ENCODE measurements around the gene KDM4F. TPM values are rescaled to one million over a fixed set of nuclear protein-coding genes. Genes with fewer than 3 reads are reported as not detected.

KDM4F gene
- polyA plus RNA-seq, 3 donors = not detected

DNA sequence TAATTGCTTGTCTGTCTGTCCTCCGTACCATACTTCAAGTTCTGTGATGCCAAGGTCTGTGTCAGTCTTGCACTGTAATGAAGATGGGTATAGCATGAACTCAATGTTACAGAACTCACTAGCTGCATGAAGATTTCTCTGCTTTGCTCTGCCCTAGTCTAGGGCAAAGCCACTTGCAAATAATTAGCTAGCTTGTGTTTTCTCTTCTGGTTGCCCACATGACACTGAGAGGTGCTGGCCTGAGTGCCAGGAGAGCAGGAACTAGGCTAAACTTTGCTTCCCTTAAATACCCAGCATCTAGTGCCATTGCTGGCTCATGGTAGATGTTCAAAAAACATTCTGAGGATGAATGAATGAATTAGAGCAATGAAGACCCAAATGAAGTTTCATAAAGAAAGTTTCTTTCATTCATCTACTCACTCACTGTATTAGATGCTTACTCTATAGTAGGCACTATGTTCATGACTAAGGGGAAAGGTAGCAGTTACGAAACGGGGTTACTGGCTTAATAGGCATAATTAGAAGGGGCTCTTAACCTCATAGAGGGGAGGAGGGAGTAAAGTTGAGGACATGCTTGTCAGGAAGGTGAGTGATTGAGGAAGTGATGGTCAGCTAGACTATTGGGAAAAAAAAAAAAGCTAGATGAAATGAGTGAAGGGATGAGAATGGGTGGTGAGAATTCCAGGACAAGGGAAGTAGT lies 36.0 kb downstream of the KDM4F start:
- H3K27ac ChIP-seq (ENCODE audit: low read depth, low read length) = no peak overlapping the region
- WGBS, 3 donors = 86 to 89% (median 86%) methylated on average over 3 of the region's 3 CpGs

GRCh38 chr11:95086151-95086550 lies 36.9 kb downstream of the KDM4F start:
- WGBS, 3 donors = 83 to 87% (median 85%) methylated on average over 2 of the region's 2 CpGs
- H3K27ac ChIP-seq (ENCODE audit: low read depth, low read length) = no peak overlapping the region

DNA sequence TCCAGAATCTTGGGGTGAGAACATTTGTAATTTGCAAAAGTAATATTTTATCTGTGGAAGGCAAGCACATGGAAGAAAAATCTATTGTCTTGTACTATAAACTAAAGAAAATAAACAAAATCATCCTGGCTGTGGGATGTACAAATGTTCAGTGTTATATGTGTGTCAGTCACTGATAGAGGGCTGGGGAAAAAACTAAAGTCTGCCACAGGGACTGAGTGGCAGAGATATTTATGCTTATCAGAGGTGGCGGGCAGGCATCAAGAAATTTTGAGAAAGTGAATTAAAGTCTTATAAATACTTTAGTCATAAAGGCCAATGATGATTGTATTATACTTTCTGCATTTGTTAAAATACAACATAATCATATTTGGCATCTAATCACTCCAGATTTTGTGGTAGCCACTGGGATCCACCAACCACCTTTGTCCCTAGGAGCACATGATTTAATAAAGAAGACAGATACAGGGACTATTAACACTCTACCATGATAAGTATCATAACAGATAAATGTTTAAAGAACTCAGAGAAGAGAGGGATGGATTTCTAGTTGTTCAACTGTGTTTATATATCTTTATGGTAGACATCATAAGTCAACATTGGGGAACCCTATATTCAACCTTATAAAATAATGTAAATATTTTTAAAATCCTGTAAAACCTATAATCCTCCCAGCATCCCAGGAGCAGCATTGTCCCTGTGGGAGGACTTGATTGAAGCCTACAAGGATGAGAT lies 37.8 kb downstream of the KDM4F start:
- no peak overlapping the region for H3K27ac ChIP-seq (ENCODE audit: low read depth, low read length)
- 91 to 100% (median 93%) methylated on average over 1 of the region's 1 CpG for WGBS, 3 donors

DNA sequence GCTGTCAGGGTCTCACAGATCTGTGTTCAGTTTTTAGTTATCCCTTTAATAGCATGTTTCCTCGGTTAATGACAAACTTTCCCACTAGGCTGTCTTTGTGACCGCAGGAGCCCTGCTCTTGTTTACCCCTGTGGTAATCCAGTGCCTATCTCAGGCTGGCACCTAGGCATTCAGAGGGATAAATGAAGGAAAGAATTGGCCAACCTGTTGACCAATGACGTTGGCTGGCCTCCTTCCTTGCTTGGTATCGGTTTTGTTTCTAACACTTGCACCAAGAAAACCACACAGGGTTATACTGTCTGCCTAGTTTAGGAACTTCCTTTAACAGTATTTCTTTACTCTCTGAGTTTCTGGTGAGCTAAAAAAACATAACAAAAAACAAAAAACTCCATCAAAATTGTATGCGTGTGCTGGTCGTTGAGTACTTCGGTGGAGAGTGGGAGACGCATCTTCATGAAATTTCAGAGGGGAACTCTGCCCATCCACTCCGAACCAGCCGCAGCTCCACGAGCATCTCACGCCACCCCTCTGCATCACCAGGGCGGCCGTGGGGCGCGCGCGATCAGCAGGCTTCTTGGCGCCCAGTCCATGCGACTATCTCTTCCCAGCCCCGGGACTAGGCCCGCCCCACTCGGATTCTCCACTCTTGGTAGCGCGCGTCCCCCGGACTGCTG lies 39.9 kb downstream of the KDM4F start:
- WGBS, 3 donors = 8 to 15% (median 9%) methylated on average over 27 of the region's 27 CpGs
- H3K27ac ChIP-seq (ENCODE audit: low read depth, low read length) = no peak overlapping the region

- no peak within 1 kb of the TSS for H3K27ac ChIP-seq (ENCODE audit: low read depth, low read length)
- WGBS, 3 donors = 0% methylated on average over 88 to 106 of the region's 106 CpGs
Measured at GRCh38 chr11:95089620-95090542, 40.7 kb downstream of the KDM4F start, which contains the start of gene ENDOD1. Gene ENDOD1, plus strand, starts transcription at chr11:95089846. Its CDS starts 82 bp downstream, at chr11:95089928.

DNA sequence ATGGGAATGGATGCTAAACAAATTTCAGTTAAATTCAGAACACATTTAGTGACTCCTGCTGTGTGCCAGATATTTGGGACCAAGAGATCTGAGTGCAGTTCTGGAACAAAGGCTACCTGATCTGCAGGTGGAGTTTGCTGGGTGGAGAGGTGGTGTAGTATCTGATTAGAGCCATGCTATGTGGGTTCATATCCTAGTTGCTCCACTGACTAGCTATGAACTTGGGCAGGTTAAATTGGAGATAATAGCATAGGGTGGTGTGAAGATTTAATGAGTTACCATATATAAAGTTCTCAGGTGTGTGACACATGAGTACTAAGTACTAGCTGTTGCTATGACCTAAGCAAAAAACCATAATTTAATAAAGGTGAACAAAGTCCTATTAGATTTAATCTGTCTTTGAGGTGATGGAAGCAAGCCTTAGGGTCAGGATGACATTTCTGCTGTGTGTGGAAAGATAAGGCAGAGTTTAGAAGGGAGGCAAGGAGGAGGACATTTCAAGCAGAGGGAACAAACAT lies 42.5 kb downstream of the KDM4F start:
- H3K27ac ChIP-seq (ENCODE audit: low read depth, low read length) = no peak overlapping the region

DNA sequence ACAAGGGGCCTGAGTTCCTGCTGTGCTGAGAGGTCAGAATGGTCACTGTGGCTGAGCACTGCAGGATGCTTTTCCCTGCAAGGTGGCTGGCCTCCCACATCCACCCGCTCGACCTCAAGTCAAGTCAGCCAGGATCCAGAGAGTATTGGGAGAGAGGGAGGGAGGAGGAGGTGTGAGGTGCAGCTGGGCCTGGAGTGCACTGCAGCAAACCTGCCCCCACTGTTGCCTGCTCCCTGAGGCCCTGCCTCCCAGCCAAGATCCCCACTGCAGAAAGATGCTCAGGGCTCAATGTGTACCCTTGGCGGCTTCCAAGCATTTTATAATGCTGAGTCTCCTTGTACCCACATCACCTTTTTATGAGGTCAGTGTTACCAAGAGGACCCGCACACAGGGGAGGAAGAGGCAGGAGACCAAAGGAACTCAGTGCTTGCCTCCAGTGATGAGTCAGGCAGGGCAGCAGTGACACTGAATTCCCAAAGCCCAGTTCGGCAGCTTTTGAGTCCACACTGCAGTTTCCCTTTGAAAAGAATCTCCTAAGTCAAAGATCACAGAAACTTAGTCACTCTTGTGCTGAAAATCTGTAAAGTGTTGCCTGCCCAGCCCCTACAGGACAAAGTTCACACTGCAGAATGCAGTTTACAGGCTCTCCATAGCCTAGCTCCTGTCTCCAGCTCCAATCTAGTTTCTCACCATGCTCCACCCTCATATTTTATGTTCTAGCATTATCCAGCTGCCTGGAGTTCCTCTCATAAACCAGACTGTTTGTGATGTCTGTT lies 43.5 kb downstream of the KDM4F start:
- WGBS, 3 donors = 56 to 59% (median 57%) methylated on average over 5 of the region's 5 CpGs
- no peak overlapping the region for H3K27ac ChIP-seq (ENCODE audit: low read depth, low read length)

DNA sequence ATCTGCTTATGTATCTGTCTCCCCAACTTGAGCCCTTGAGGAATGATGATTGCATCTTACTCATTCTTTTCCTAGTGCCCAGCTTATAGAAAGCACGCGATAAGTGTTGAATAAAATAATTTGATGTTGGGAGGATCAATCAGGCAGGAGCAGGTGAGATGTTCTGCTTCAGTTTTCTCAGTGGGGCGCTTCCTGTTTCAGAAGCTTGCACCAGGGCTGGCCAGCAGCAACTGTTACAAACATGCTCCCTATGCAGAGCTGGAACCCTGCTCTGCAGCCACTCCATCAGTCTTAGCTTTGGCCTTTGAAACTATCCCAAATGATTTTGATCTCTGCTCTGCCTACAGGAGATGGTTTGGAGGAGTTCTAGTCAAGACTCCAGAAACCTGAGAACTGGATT lies 44.3 kb downstream of the KDM4F start:
- no peak overlapping the region for H3K27ac ChIP-seq (ENCODE audit: low read depth, low read length)
- WGBS, 3 donors = 91 to 93% (median 92%) methylated on average over 3 of the region's 3 CpGs

DNA sequence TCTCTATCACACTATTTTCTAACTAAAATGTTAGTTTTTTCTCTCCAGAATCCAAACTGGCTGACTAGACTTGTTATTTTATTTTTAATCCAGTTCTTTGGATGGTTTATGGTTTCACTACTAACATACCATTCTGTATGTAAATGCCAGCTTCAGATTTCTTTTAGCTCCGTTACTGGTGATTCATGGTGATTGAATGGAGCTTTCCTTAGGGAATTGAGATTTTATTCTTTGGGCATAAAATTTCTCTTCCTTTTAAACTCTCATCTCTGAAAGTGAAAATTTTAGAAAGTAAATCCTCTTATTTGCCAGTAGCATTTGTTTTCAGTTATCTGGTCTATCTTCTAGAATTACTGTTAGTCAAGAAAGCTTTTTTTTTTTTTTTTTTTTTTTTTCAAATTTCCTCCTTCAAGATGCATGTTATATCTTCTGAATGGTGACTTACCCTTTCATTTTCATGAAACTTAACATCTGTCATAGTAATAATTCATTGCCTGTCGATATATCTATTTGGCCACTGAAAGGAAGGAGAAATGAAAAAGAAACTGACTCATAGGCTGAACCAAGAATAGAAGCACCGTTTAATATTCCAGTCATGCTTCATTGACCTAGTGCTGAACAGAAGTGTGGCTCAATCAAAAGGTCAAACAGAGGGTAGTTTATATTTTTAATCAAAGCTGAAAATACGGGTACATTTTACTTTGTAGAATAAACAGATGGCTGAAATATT lies 46.8 kb downstream of the KDM4F start:
- no peak overlapping the region for H3K27ac ChIP-seq (ENCODE audit: low read depth, low read length)
- 49 to 72% (median 54%) methylated on average over 4 of the region's 4 CpGs for WGBS, 3 donors

- WGBS, 3 donors = 72 to 80% (median 75%) methylated on average over 3 of the region's 3 CpGs
- H3K27ac ChIP-seq (ENCODE audit: low read depth, low read length) = no peak overlapping the region
Measured at GRCh38 chr11:95097209-95097608, 48.0 kb downstream of the KDM4F start.

GRCh38 chr11:95098826-95099225 lies 49.6 kb downstream of the KDM4F start:
- 87 to 95% (median 87%) methylated on average over 3 of the region's 3 CpGs for WGBS, 3 donors
- no peak overlapping the region for H3K27ac ChIP-seq (ENCODE audit: low read depth, low read length)

DNA sequence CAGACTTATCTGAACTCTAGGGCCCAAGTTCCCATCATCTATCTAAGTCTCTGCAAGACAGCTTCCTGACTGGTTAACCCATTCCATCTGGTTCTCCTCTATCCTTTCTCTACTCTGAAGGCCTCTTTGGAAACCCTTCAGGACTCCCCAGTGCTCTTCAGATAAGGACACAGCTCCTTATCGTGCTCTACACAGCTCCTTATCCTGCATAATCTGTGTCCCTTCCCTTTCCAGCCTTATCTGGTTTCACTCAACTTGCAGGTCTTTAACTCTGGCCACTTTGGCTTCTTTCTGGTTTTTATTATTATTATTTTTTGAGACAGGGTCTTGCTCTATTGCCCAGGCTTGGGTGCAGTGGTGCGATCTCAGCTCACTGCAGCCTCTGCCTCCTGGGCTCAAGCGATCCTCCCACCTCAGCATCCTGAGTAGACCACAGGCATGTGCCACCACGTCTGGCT lies 51.0 kb downstream of the KDM4F start:
- WGBS, 3 donors = 88 to 89% (median 89%) methylated on average over 4 of the region's 4 CpGs
- H3K27ac ChIP-seq (ENCODE audit: low read depth, low read length) = no peak overlapping the region

Other genes with a start within 250 kb of the KDM4F start
- gene CWC15, start 75.9 kb upstream of the KDM4F start, polyA plus RNA-seq = 10 to 100 TPM; 29.3 to 56.3 (median 35.3) TPM
- under 1 TPM; 0.20 to 0.65 (median 0.34) TPM for gene KDM4D, start 75.7 kb upstream of the KDM4F start, polyA plus RNA-seq
- gene KDM4E, start 24.2 kb upstream of the KDM4F start, polyA plus RNA-seq = not detected
- gene SRSF8, start 17.5 kb downstream of the KDM4F start, polyA plus RNA-seq = 10 to 100 TPM; 23.6 to 53.1 (median 25.6) TPM
- 10 to 100 TPM in 1 of 3 donors, 1 to 10 TPM in 2; 4.5 to 10.9 (median 6.3) TPM for gene ENDOD1, start 40.4 kb downstream of the KDM4F start, polyA plus RNA-seq
- 10 to 100 TPM in 1 of 3 donors, 1 to 10 TPM in 2; 1.5 to 12.0 (median 2.6) TPM for gene SESN3, start 181.8 kb downstream of the KDM4F start, polyA plus RNA-seq